H9 (cell line): Measurements from ENCODE around the gene RAB25. TPM values are rescaled to one million over a fixed set of nuclear protein-coding genes. Genes with fewer than 3 reads are reported as not detected.

ENCODE experiments used
- DNase-seq: peaks from one replicate; pipeline ENCODE4 v3.0.0-alpha.2; 2017
- H2AFZ ChIP-seq: one replicate; pipeline ENCODE4 v1.6.1; 2013; ENCODE audit warnings: mild to moderate bottlenecking, low read length, control low read depth, moderate library complexity
- H2AK5ac ChIP-seq: 2 replicates; pipeline ENCODE4 v1.6.1; 2013; ENCODE audit warnings: low read length, control low read depth, mixed read lengths; ENCODE audit not compliant: insufficient read length
- H2BK120ac ChIP-seq: one replicate; pipeline ENCODE4 v1.6.1; 2013; ENCODE audit warnings: low read depth, mild to moderate bottlenecking, low read length, control low read depth, inconsistent platforms; ENCODE audit not compliant: poor library complexity, severe bottlenecking
- H2BK12ac ChIP-seq: 2 replicates; pipeline ENCODE4 v1.6.1; 2013; ENCODE audit warnings: low read length, control low read depth, mixed read lengths, low read depth; ENCODE audit not compliant: insufficient read length
- H2BK15ac ChIP-seq: 2 replicates; pipeline ENCODE4 v1.6.1; 2013; ENCODE audit warnings: low read depth, low read length, control low read depth
- H2BK20ac ChIP-seq: one replicate; pipeline ENCODE4 v1.6.1; 2013; ENCODE audit warnings: low read depth, mild to moderate bottlenecking, low read length, control low read depth, inconsistent platforms; ENCODE audit not compliant: poor library complexity, severe bottlenecking
- H2BK5ac ChIP-seq: 2 replicates; pipeline ENCODE4 v1.6.1; 2013; ENCODE audit warnings: low read length, control low read depth, mixed read lengths; ENCODE audit not compliant: insufficient read length
- H3K14ac ChIP-seq: 2 replicates; pipeline ENCODE4 v1.6.1; 2013; ENCODE audit warnings: low read length, control low read depth; ENCODE audit not compliant: insufficient read depth
- H3K18ac ChIP-seq: 2 replicates; pipeline ENCODE4 v1.6.1; 2013; ENCODE audit warnings: low read depth, mild to moderate bottlenecking, mixed read lengths, low read length, control low read depth; ENCODE audit not compliant: insufficient read length
- H3K23ac ChIP-seq: 2 replicates; pipeline ENCODE4 v1.6.1; 2013; ENCODE audit warnings: low read length, control low read depth, mixed read lengths, low read depth; ENCODE audit not compliant: insufficient read length
- H3K23me2 ChIP-seq: 2 replicates; pipeline ENCODE4 v1.6.1; 2013; ENCODE audit warnings: low read depth, mild to moderate bottlenecking, mixed read lengths, low read length, control low read depth; ENCODE audit not compliant: insufficient read length, poor library complexity, severe bottlenecking
- H3K27ac ChIP-seq: 2 replicates; pipeline ENCODE4 v1.5.1; 2013; ENCODE audit warnings: low read length, control low read depth, mixed read lengths, low read depth; ENCODE audit not compliant: insufficient read length
- H3K27me3 ChIP-seq: 2 replicates; pipeline ENCODE4 v1.6.1; 2013; ENCODE audit warnings: low read length, control low read depth, inconsistent platforms; ENCODE audit not compliant: insufficient read depth
- H3K4ac ChIP-seq: 2 replicates; pipeline ENCODE4 v1.6.1; 2013; ENCODE audit warnings: low read depth, mild to moderate bottlenecking, control low read depth, inconsistent platforms, low read length, moderate library complexity
- H3K4me1 ChIP-seq: 2 replicates; pipeline ENCODE4 v1.6.1; 2013; ENCODE audit warnings: low read length, control low read depth, inconsistent platforms; ENCODE audit not compliant: insufficient read depth
- H3K4me2 ChIP-seq: 2 replicates; pipeline ENCODE4 v1.6.1; 2013; ENCODE audit warnings: low read length, control low read depth, mixed read lengths; ENCODE audit not compliant: insufficient read length, insufficient read depth
- H3K56ac ChIP-seq: 2 replicates; pipeline ENCODE4 v1.6.1; 2013; ENCODE audit warnings: low read depth, mild to moderate bottlenecking, mixed read lengths, low read length, control low read depth; ENCODE audit not compliant: insufficient read length
- H3K79me1 ChIP-seq: 2 replicates; pipeline ENCODE4 v1.6.1; 2013; ENCODE audit warnings: low read depth, mild to moderate bottlenecking, moderate library complexity, low read length, control low read depth, inconsistent platforms; ENCODE audit not compliant: insufficient read depth, poor library complexity, severe bottlenecking
- H3K79me2 ChIP-seq: 2 replicates; pipeline ENCODE4 v1.6.1; 2013; ENCODE audit warnings: low read length, control low read depth, inconsistent platforms; ENCODE audit not compliant: insufficient read depth
- H3K9ac ChIP-seq: 2 replicates; pipeline ENCODE4 v1.6.1; 2013; ENCODE audit warnings: low read length, control low read depth, mixed read lengths; ENCODE audit not compliant: insufficient read length; ENCODE audit errors: extremely low read depth
- H3K9me3 ChIP-seq: one replicate; pipeline ENCODE4 v1.6.1; 2013; ENCODE audit warnings: low read depth, low read length, inconsistent platforms; ENCODE audit not compliant: control insufficient read depth
- H3T11ph ChIP-seq: one replicate; pipeline ENCODE4 v1.6.1; 2013; ENCODE audit warnings: mild to moderate bottlenecking, low read length, control low read depth, inconsistent platforms
- H4K20me1 ChIP-seq: one replicate; pipeline ENCODE4 v1.6.1; 2013; ENCODE audit not compliant: control insufficient read depth, insufficient read length, insufficient read depth
- H4K5ac ChIP-seq: 2 replicates; pipeline ENCODE4 v1.6.1; 2013; ENCODE audit warnings: low read depth, mild to moderate bottlenecking, mixed read lengths, low read length, control low read depth; ENCODE audit not compliant: insufficient read length
- H4K8ac ChIP-seq: replicated peaks from 2 replicates; pipeline ENCODE4 v1.6.1; 2013; ENCODE audit warnings: low read length, control low read depth, mixed read lengths, low read depth; ENCODE audit not compliant: insufficient read length
- H4K91ac ChIP-seq: 2 replicates; pipeline ENCODE4 v1.6.1; 2013; ENCODE audit warnings: low read depth, mild to moderate bottlenecking, moderate library complexity, mixed read lengths, low read length, control low read depth; ENCODE audit not compliant: insufficient read length
- H3K27ac Mint-ChIP-seq, 3 experiments: 2 replicates in 2 of 3; 3 replicates in 1 of 3; pipeline ENCODE4 v1.8.0; 2020 to 2021; ENCODE audit warnings: mixed read lengths in 3 of 3, mild to moderate bottlenecking in 1 of 3, moderate library complexity in 1 of 3
- H3K27me3 Mint-ChIP-seq: 2 replicates; pipeline ENCODE4 v1.8.0; 2021; ENCODE audit warnings: low read depth, mild to moderate bottlenecking, moderate library complexity, mixed read lengths
- H3K36me3 Mint-ChIP-seq, 3 experiments: 2 replicates in 2 of 3; 3 replicates in 1 of 3; pipeline ENCODE4 v1.8.0; 2020 to 2021; ENCODE audit warnings: low read depth in 3 of 3, mixed read lengths in 3 of 3; ENCODE audit not compliant: insufficient read depth in 1 of 3
- H3K4me1 Mint-ChIP-seq, 2 experiments: 2 replicates each; pipeline ENCODE4 v1.8.0; 2020; ENCODE audit warnings: mixed read lengths in 2 of 2
- H3K4me3 Mint-ChIP-seq, 2 experiments: 2 replicates in 1 of 2; 3 replicates in 1 of 2; pipeline ENCODE4 v1.8.0; 2020 to 2021; ENCODE audit warnings: mild to moderate bottlenecking in 2 of 2, mixed read lengths in 2 of 2, moderate library complexity in 1 of 2
- H3K9me3 Mint-ChIP-seq, 2 experiments: 2 replicates in 1 of 2; 3 replicates in 1 of 2; pipeline ENCODE4 v1.8.0; 2020; ENCODE audit warnings: mild to moderate bottlenecking in 2 of 2, mixed read lengths in 2 of 2, moderate library complexity in 1 of 2
- WGBS: extraction: QIAGEN DNeasy Blood & Tissue Kit; methylation state at CpG from one replicate; pipeline ENCODE4 v1.1.7; 2013; ENCODE audit warnings: missing lambda C conversion rate, low lambda C conversion rate, mixed read lengths; ENCODE audit not compliant: insufficient read length; ENCODE audit errors: extremely low coverage; 5-methylcytosine and 5-hydroxymethylcytosine counted together
- total RNA-seq: library from RNA; stranded (reverse); gene quantifications from 2 replicates; pipeline ENCODE4 v1.2.1, GENCODE V29; 2021
- TF ChIP-seq, protein P1 (sequence below): fragments of 200-600 bp; sonication (generic); conservative IDR thresholded peaks from 3 replicates; pipeline ENCODE4 v1.8.0; 2021; ENCODE audit warnings: antibody characterized with exemption, mild to moderate bottlenecking

RAB25 gene
- total RNA-seq, 1 experiment from 2014 or later = 43.1 TPM

DNA sequence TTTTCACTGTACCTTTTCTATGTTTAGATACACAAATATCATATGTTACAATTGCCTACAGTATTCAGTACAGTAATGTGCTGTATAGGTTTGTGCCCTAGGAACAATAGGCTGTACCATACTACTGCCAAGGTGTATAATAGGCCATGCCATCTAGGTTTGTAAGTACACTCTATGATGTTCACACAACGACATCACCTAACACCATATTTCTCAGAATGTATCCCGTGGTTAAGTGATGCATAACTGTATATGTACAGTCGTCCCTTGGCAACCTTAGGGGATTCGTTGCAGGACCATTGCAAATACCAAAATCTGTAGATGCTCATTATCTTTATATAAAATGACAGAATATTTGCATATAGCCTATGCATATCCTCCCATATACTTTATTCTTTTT lies 34.4 kb upstream of the RAB25 start:
- H2BK15ac ChIP-seq = no peak overlapping the region

More for the DNA sequence above, 34.4 kb upstream of the RAB25 start:
- WGBS = no CpG with 5 or more reads among the region's 4 CpGs
- no peaks in the 10 kb centered on the region for H3K79me2 ChIP-seq
- Mint-ChIP-seq H3K27me3 (peaks cover 31% of the 10 kb centered on the region), H3K9me3 (no peaks in the 10 kb centered on the region), H3K4me3 (no peak overlapping the region), H3K4me1 (peaks cover 4 to 12% of the 10 kb centered on the region in 2 experiments; a peak in 3 of 4 replicates), H3K27ac (no peak overlapping the region), H3K36me3 (no peaks in the 10 kb centered on the region)
- no peak overlapping the region for H3K18ac ChIP-seq
- no peak overlapping the region for H3K56ac ChIP-seq
- no peak overlapping the region for H2AK5ac ChIP-seq
- H4K8ac ChIP-seq = no peak overlapping the region
- TF ChIP-seq, protein P1, sequence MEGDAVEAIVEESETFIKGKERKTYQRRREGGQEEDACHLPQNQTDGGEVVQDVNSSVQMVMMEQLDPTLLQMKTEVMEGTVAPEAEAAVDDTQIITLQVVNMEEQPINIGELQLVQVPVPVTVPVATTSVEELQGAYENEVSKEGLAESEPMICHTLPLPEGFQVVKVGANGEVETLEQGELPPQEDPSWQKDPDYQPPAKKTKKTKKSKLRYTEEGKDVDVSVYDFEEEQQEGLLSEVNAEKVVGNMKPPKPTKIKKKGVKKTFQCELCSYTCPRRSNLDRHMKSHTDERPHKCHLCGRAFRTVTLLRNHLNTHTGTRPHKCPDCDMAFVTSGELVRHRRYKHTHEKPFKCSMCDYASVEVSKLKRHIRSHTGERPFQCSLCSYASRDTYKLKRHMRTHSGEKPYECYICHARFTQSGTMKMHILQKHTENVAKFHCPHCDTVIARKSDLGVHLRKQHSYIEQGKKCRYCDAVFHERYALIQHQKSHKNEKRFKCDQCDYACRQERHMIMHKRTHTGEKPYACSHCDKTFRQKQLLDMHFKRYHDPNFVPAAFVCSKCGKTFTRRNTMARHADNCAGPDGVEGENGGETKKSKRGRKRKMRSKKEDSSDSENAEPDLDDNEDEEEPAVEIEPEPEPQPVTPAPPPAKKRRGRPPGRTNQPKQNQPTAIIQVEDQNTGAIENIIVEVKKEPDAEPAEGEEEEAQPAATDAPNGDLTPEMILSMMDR = no peak
- no peaks in the 10 kb centered on the region for H3K4me1 ChIP-seq
- no peaks in the 10 kb centered on the region; the same call in 1 of the 2 replicates for H3K27me3 ChIP-seq
- H4K91ac ChIP-seq = no peak overlapping the region
- H4K5ac ChIP-seq = no peak overlapping the region
- no peak for DNase-seq
- H3K4me2 ChIP-seq = no peak overlapping the region
- H3K23ac ChIP-seq = no peak overlapping the region
- no peak overlapping the region for H3T11ph ChIP-seq
- no peak overlapping the region for H3K27ac ChIP-seq
- H3K9me3 ChIP-seq = no peaks in the 10 kb centered on the region
- no peak overlapping the region for H2BK12ac ChIP-seq
- H4K20me1 ChIP-seq = no peaks in the 10 kb centered on the region
- no peak overlapping the region for H3K14ac ChIP-seq
- H2AFZ ChIP-seq = no peak overlapping the region
- H3K4ac ChIP-seq = no peak overlapping the region
- no peak overlapping the region for H2BK5ac ChIP-seq
- H3K79me1 ChIP-seq = no peaks in the 10 kb centered on the region
- H2BK20ac ChIP-seq = no peak overlapping the region
- H3K9ac ChIP-seq = no peak overlapping the region
- H2BK120ac ChIP-seq = no peak overlapping the region
- H3K23me2 ChIP-seq = no peaks in the 10 kb centered on the region
